HL-60 (cell line): ENCODE measurements around the gene MYCN.

Experiments used
- CTCF ChIP-seq: IDR thresholded peaks from one replicate; pipeline ENCODE4 v1.5.1; 2011; ENCODE audit warnings: low read length, control low read depth, inconsistent platforms; ENCODE audit not compliant: insufficient read depth
- POLR2AphosphoS5 ChIP-seq: IDR thresholded peaks from 2 replicates; pipeline ENCODE4 v1.6.1; 2012; ENCODE audit warnings: low read depth
- REST ChIP-seq: IDR thresholded peaks from 2 replicates; pipeline ENCODE4 v1.6.1; 2012; ENCODE audit warnings: low read depth; ENCODE audit not compliant: insufficient replicate concordance
- SPI1 ChIP-seq: IDR thresholded peaks from 2 replicates; pipeline ENCODE4 v1.6.1; 2012; ENCODE audit warnings: low read depth, mild to moderate bottlenecking, borderline replicate concordance

- TF ChIP-seq REST (no peak), CTCF (no peak), POLR2AphosphoS5 (no peak), SPI1 (no peak)
Measured at GRCh38 chr2:15920696-15921095, 19.7 kb upstream of the MYCN start.
